Motor neuron (in vitro differentiated cells): ENCODE results near the gene SH3RF3. TPM values are rescaled to one million over a fixed set of nuclear protein-coding genes. Genes with fewer than 3 reads are reported as not detected.
"Not testable (repeated sequence)": the region's sequence is repeated elsewhere in the genome, so short reads cannot be mapped to it uniquely, and the experiment has no call there.

Experiments used
- ATAC-seq, 8 experiments: fragments of 200-7000 bp; cut with Tn5 transposase; replicated peaks in 6 of 8; 2 replicates each; pipeline ENCODE4 v1.8.0; 2021; ENCODE audit warnings: mild to moderate bottlenecking in 8 of 8, moderate library complexity in 8 of 8
- H3K27ac ChIP-seq, 2 donors: fragments of 250-450 bp; sonication (Bioruptor Pico); 2 replicates each; pipeline ENCODE4 v1.9.0; 2021; ENCODE audit warnings: antibody characterized with exemption in 2 of 2, mild to moderate bottlenecking in 2 of 2, moderate library complexity in 1 of 2
- H3K4me1 ChIP-seq, 2 donors: fragments of 250-450 bp; sonication (Bioruptor Pico); replicated peaks in 1 of 2; 2 replicates each; pipeline ENCODE4 v1.6.1; 2021; ENCODE audit warnings: antibody characterized with exemption in 2 of 2, mild to moderate bottlenecking in 2 of 2, moderate library complexity in 1 of 2
- H3K4me3 ChIP-seq, 5 donors: fragments of 250-450 bp; sonication (Bioruptor Pico); 2 replicates each; pipeline ENCODE4 v1.9.0; 2021; ENCODE audit warnings: antibody characterized with exemption in 5 of 5, mild to moderate bottlenecking in 5 of 5, moderate library complexity in 4 of 5
- WGBS, 10 experiments: fragments of 450-650 bp; shearing (Covaris generic); methylation state at CpG; one replicate each; pipeline ENCODE4 v1.0.0; 2022; 5-methylcytosine and 5-hydroxymethylcytosine counted together
- in situ Hi-C, 9 experiments: fragments of 400-800 bp; cut with MboI; loops; one replicate each; pipeline ENCODE4 v1.15.0; 2021; ENCODE audit warnings: low sequenced_read_pairs in 9 of 9, low pct_unique_long_range_greater_than_20kb in 2 of 9; ENCODE audit not compliant: unreplicated experiment in 9 of 9
- total RNA-seq, 8 experiments: library from RNA; unstranded; fragments of 300-600 nt; gene quantifications; 2 replicates each; pipeline versions ENCODE4 v1.2.3 to v1.2.4, GENCODE V29; 2022

SH3RF3 gene
- total RNA-seq, 8 experiments from 2014 or later: 0.13 to 6.5 (median 3.2) TPM

DNA sequence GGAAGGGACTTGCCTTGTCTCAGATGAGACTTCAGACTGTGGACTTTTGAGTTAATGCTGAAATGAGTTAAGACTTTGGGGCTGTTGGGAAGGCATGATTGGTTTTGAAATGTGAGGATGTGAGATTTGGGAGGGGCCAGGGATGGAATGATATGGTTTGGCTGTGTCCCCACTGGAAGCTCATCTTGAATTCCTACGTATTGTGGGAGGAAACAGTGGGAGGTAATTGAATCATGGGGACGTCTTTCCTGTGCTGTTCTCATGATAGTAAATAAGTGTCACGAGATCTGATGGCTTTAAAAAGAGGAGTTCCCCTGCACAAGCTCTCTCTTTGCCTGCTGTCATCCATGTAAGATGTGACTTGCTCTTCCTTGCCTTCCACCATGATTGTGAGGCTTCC lies 407.6 kb downstream of the SH3RF3 start:
- WGBS, 10 experiments: 6 to 95% (median 74%) methylated on average over 1 to 3 of the region's 3 CpGs; no CpG with 5 or more reads in 1 of the 10 experiments
- H3K4me3 ChIP-seq, ATAC-seq, in situ Hi-C loops, H3K4me1 ChIP-seq, H3K27ac ChIP-seq: not testable (repeated sequence)

DNA sequence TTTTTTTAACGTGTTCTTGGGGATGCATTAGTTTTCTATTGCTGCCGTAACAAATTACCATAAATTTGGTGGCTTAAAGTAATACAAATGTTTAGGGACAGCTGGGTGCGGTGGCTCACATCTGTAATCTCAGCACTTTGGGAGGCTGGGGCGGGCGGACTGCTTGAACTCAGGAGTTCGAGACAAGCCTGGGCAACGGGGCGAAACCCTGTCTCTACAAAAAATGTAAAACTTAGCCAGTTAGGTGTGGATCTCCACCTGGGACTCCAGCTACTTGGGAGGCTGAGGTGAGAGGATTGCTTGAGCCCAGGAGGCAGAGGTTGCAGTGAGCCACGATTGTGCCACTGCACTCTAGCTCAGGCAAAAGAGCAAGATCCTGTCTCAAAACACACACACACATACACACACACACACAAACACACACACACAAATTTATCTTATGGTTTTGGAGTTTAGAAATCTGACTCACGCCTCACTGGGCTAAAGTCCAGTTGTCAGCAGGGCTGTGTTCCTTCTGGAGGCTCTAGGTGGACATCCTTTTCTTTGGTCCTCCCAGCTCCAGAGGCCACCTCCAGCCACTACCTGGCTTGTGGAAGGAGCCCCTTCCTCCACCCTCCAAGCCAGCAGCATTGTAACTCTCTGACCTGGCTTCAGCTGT lies 408.7 kb downstream of the SH3RF3 start:
- ATAC-seq: no peak
- in situ Hi-C loops: no loop called here
- Histone ChIP-seq H3K4me1 (no peaks in the 10 kb centered on the region), H3K27ac (no peak overlapping the region), H3K4me3 (no peak overlapping the region)
- 83 to 100% (median 91%) methylated on average over 1 to 8 of the region's 10 CpGs; no CpG with 5 or more reads in 2 of the 10 experiments for WGBS, 10 experiments

DNA sequence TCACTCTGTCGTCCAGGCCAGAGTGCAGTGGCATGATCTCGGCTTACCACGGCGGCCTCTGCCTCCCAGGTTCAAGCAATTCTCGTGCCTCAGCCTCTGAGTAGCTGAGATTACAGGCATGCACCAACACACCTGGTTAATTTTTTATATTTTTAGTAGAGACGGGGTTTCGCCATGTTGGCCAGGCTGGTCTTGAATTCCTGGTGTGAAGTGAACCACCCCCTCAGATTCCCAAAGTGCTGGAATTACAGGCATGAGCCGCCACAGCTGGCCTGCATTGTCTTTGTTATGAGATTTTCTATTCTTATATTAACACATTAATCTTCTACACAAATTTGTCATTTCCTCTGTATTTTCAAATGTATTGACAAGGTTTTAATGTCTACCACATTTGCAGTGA lies 409.5 kb downstream of the SH3RF3 start:
- Histone ChIP-seq H3K27ac (no peak overlapping the region), H3K4me1 (no peaks in the 10 kb centered on the region), H3K4me3 (no peak overlapping the region)
- no peak for ATAC-seq
- in situ Hi-C loops: no loop called here
- 41 to 100% (median 86%) methylated on average over 1 to 8 of the region's 8 CpGs; no CpG with 5 or more reads in 3 of the 10 experiments for WGBS, 10 experiments

DNA sequence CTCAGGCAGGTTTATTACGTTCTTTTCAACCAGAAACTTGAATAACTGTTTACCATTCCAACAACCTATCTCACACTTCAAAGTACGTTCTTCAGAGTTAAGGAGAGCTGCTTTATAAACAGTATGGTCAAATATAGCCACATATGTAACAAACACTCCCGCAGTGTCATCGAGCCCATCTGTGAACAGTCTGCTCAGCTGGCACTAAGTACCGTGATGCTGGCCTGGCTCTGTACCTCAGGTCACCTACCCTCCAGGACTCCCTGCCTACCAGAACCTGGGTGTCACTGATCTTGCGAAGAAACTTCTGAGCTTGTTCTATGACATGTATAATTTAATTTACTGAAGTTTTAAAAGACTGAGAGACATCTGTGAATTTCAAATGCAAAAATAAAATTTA lies 413.4 kb downstream of the SH3RF3 start:
- 63 to 100% (median 87%) methylated on average over 1 to 6 of the region's 6 CpGs; no CpG with 5 or more reads in 1 of the 10 experiments for WGBS, 10 experiments
- in situ Hi-C loops: no loop called here
- ATAC-seq: no peak
- H3K4me1 ChIP-seq: no peaks in the 10 kb centered on the region
- no peak overlapping the region for H3K4me3 ChIP-seq
- H3K27ac ChIP-seq: no peak overlapping the region

DNA sequence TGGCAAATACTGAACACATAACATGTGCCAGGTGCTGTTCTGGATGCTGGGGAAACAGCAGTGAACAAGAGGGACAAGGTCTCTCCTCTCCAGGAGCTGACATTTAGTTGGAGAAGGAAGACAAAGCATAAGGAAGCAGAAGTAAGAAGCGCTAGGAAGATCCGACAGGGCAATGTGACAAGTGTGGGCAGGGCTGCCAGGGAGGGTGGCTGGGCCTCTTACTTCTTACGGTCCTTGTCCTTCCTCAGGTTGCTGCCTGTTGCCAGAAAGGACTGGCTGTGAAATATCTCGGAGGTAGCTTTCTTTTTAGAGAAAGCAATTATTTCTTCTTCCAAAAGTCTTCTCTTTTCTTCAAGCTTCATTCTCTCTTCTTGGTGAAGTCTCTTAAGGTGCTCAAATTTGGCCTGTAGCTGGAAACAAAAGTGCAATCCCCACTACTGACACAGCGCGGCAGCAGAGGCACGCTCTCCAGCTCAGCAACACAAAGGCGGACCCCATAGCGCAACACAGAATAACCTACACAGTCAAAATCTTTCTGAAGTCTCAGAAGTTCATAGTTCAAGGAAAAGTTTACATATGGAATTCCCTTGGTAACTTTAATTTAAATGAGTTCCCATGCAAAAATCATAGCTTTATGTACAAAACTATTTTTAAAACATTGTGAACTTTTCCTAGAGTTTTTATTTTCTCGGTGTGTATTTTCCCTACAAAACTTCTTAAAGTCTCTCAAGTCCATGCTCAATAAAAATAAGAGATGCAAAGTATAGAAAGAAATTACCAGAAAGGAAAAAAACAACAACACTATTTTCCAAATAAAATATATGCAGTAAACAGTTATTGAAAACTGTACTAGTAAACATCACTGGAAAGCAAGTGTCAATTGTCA lies 417.1 kb downstream of the SH3RF3 start:
- 16 to 77% (median 37%) methylated on average over 2 to 10 of the region's 10 CpGs for WGBS, 10 experiments
- in situ Hi-C loops: no loop called here

DNA sequence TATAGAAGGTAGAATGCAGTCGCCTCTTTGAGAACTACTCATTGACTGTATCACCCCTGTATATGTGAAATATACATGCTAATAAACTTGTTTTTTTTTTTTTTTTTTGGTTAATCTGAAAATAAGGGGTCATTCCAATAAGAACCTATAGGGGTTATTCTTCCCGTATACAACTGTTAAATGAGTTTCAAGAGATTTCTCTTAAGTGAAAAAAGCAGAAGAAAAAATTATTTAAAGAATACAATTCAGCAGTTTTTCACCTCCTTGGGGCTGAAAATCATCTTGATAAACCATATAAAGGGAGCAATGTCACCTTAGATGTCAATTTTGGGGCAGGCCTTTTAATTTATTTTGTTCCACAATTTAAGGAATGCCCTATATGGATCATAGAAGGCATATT lies 418.3 kb downstream of the SH3RF3 start:
- no peak overlapping the region for H3K4me3 ChIP-seq
- 43 to 100% (median 88%) methylated on average over 1 to 2 of the region's 2 CpGs; no CpG with 5 or more reads in 1 of the 10 experiments for WGBS, 10 experiments
- H3K27ac ChIP-seq: no peak overlapping the region
- no peaks in the 10 kb centered on the region for H3K4me1 ChIP-seq
- in situ Hi-C loops: no loop called here
- ATAC-seq: no peak

More for the DNA sequence above, 417.1 kb downstream of the SH3RF3 start:
- no peak overlapping the region for H3K27ac ChIP-seq
- no peak overlapping the region for H3K4me3 ChIP-seq
- ATAC-seq: peak; percentile 68 to 83 (median 75)
- no peaks in the 10 kb centered on the region for H3K4me1 ChIP-seq

DNA sequence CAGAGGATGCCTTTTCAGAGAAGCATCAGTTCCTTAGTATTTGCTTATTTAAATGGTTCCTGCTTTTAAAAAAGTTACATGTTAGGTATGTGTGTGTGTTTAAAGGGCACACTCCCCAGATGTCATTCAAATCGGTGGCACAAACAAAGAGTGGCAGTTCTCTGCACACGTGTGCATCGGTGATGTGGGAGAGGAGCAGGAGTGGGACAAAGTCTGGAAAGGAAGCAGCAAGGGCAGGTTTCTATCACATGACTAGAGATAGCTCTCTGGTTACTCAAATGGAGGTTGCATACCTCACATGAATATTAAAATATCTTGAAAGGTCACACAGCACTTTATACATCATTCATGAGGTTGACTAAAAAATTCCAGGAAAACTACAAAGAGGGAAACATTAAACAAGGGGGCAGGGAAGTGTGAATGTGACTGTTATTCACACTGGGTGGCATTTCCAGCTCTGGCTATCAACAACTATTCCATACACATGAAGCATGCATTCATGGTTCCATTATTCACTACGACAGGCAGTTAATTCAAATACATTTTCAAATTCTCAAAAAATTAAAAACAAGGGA lies 420.1 kb downstream of the SH3RF3 start:
- no peak overlapping the region for H3K4me3 ChIP-seq
- H3K4me1 ChIP-seq: no peaks in the 10 kb centered on the region
- H3K27ac ChIP-seq: no peak overlapping the region
- in situ Hi-C loops: no loop called here
- 50 to 100% (median 83%) methylated on average over 1 to 4 of the region's 4 CpGs; no CpG with 5 or more reads in 3 of the 10 experiments for WGBS, 10 experiments
- ATAC-seq: peak in 3 of 8 experiments; percentile 74 to 93 (median 90)

Other genes starting within 250 kb of the SH3RF3 start
- under 1 TPM; 0.05 to 1.00 (median 0.15) TPM for gene EDAR, start 140.0 kb upstream of the SH3RF3 start, total RNA-seq